ENCODE results near the gene SCN1A.
A peak's percentile ranks its signal among the peaks of the same experiment; 100 is the strongest.

SCN1A gene

DNA sequence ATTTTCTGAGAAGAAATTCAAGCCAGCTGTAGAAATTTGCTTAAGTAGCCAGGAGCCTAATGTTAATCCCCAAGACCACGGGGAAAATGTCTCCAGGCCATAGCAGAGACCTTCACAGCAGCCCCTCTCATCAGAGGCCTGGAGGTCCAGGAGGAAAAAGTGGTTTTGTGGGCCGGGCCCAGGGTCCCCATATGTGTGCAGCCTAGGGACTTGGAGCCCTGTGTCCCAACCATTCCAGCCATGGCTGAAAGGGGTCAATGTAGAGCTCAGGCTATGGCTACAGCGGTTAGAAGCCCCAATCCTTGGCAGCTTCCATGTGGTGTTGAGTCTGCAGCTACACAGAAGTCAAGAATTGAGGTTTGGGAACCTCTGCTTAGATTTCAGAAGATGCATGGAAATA, 160.1 kb downstream of the SCN1A start:
- no peak for DNase-seq

DNA sequence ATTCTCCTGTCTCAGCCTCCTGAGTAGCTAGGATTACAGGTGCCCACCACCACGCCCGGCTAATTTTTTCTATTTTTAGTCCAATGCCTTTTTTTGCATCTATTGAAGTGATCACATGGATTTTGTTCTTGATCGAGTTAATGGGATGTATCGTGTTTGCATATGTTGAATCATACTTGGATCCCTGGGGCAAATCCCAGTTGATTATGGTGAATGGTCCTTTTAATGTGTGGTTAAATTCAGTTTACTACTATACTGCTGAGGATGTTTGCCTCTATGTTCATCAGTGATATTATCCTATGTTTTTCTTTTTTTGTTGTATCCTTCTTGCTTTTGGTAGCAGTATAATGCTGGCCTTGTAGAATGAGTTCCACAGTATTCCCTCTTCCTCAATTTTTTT, 166.0 kb downstream of the SCN1A start:
- DNase-seq: no peak

DNA sequence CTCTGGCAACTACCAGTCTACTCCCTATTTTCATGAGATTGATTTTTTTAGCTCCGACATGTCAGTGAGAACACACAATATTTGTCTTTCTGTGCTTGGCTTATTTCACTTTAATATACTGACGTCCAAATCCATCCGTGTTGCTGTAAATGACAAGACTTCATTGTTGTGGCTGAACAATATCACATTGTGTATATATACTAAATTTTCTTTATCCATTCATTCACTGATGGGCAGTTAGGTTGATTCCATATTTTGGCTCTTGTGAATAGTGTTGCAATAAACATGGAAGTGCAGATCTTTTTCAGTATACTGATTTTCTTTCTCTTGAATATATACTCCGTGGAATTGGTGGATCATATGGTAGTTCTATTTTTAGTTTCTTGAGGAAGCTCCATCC, 168.4 kb downstream of the SCN1A start:
- no peak for DNase-seq

DNA sequence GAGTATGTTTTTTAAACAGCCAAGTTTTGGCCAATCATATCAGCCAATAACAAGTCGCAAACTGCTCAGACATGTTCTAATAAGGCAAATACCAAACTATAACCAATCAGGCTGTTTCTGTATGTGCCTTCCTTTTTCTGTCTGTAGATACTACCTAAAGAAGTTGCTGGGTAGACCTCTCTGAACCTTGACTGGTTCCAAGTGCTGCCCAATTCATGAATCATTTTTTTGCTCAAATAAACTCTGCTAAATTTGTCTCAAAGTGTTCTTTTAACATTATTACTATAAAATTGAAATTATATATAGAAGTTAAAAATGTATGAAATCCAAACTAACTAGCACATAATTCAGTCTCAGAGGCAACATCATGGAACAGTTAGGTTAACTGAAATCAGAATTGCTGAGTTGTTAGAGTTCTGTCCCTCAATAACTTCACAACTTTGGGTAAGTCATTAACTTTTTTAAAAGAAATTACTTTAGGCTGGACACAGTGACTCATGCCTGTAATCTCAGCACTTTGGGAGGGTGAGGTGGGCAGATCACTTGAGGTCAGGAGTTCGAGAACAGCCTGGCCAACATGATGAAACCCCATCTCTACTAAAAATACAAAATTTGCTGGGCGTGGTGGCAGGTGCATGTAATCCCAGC, 169.4 kb downstream of the SCN1A start:
- DNase-seq: no peak

DNA sequence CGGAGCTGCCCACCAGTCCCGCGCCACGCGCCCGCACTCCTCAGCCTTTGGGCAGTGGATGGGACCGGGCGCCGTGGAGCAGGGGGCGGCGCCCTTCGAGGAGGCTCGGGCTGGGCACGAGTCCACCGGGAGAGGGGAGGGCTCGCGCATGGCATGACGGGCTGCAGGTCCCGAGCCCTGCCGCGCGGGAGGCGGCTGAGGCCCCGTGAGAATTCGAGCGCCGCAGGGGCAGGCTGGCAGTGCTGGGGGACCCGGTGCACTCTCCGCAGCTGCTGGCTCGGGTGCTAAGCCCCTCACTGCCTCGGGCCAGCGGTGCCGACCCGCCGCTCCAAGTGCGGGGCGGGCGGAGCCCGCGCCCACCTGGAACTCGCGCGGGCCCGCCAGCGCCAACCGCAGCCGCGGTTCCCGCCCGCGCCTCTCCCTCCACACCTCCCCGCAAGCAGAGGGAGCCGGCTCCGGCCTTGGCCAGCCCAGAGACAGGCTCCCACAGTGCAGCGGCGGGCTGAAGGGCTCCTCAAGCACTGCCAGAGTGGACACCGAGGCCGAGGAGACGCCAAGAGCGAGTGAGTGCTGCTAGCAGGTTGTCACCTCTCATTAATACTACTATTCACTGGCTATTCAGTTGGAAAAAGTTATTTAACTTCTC, 170.7 kb downstream of the SCN1A start:
- no peak for DNase-seq

DNA sequence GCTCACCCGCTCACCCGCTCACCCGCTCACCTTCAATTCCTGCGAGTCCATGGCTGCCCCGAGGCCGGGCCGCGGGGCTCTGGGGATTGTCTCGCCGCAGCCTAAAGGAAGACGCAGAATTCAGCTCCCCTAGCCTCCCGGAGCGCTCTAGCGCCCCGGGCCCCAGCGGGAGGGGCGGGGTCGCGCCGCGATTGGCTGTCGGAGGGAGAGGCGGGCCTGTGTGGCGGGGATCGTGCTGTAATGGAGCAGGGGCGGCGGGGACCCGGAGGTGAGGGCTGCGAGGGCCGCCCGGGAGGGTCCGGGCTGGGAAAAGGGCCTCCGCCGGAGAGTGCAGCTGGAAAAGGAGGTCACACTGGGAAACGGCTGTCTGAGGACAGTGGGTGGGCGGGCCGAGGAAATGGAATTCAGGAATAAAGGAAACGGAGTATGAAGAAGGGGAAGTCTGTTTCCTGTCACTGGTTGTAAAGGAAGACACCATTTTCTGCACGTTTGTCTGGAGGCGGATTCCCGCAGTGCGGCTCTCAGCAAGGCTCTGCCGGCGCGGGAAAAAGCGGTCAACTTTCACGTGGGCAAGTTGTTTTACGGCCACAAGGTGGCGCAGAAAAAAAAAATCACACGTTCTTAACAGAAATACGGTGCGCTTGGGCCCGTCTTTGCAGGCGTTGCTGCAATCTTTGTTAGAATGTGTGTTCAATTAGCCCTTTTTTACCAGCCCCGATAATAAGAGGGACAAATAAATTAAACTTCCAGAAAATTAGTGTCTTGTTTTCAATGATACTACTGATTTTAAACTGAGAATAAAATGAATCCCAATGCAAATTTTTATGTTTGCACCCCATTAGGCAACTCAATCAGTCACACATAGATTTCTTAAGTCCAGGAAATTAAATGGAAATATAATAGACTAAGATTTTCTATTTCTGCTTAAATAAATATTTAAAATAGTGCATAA, 173.9 kb downstream of the SCN1A start, which contains the start of gene TTC21B:
TSS of gene TTC21B (minus strand) at position 122 of the 952 bp plus-strand sequence. CDS start at position 51, 71 bp downstream.
- peak; percentile 96 for DNase-seq

DNA sequence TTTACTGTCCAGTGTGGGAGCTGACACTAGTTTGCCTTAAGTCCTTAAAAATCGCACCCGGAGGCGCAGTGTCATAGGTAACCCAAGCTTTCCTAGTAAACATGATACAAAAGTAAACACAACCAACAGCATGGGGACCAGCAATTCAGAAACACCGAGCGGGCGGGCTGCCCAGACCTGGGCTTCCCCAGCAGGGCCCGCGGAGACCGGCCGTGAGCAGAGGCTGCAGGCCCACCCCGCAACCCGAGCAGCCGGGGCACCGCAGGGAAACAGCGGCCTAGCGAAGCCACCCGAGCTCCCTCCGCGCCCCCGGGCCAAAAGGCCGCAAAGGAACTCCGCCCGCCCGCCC, 174.5 kb downstream of the SCN1A start:
- DNase-seq: no peak

DNA sequence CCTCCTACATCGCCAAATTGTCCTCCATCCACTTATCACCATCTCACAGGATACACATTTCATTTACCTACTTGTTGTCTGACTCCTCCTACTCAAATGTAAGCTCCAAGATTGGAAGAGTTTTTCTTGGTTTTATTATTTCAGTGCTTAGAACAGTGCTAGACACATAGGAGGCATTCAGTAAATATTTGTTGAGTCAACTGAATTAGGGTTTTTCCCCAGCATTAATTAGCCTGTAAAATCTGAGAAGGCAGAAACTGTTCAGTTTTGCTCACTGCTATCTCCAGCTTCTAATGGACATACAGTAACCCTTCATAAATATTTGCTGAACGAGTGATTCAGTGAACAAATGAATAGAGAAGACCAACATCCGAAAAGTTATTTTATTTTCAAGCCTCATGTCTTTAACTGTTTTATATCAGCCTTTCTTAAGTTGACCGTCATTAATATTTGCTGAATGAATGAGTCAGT, 175.0 kb downstream of the SCN1A start:
- DNase-seq: no peak

DNA sequence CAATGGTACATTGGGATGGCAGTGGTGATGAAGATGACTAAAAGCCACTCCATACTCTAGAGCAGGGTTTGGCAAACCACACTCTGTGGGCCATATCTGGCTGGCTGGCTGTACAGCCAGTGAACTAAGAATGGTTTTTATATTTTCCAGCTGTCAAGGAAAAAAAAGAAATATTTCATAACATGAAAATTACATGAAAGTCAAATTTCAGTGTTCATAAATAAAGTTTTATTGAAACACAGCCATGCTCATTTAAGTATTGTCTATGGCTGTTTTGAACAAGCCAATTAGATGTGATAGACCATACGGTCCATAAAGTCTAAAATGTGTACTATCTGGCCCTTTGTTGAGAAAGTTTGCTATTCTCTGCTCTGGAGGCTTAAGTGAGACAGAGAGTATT, 175.7 kb downstream of the SCN1A start:
- no peak for DNase-seq

DNA sequence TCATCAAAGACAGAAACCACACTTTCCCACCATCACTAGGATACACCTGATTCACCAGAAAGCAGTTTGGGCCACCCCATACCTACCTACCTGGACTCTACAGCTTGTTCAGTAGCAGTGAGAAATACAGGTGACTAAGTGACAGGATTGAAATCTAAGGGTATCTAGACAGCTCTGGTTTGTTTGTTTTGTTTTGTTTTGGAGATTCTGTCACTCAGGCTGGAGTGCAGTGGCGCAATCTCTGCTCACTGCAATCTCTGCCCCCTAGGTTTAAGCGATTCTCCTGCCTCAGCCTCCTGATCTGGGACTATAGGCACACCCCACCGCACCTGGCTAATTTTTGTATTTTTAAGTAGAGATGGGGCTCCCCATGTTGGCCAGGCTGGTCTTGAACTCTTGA, 177.4 kb downstream of the SCN1A start:
- no peak for DNase-seq

DNA sequence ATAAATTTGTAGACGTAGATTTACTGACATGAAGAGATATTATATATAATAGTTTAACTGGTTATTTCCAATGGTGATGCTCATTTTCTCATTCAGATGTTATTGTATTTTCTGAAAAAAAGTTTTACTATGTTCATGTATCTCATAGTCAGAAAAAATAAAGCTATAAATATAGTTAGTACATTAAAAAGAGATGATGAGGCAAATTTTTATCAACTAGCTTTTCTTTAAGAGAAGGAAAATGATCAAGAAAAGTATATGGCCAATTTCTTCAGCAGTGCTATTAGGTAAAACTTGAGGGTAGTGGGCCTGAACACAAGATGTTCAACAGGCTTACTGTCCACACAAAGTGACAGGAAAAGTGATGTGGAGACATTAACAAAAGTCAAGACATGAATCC, 186.0 kb downstream of the SCN1A start:
- DNase-seq: no peak

DNA sequence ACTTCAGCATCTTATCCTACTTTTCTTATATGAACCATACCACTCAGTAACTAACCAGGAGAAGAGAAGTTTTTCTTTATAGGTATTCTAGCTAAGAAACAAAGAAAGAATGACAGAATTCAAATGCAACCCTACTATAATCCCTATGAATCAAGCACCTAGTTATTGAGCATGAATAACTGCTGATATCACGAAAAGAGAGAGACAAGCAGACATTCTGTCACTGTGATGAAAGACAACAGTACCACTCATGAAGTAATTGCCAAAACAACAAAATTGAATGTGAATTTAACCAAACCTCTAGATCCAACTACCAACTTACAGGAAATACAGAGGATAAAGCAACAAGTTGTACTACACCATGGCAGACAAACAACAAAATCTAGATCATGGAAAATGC, 189.6 kb downstream of the SCN1A start:
- DNase-seq: no peak
